GM04504 (cell line): ENCODE measurements around the gene AAK1.
"Not testable (repeated sequence)": the region's sequence is repeated elsewhere in the genome, so short reads cannot be mapped to it uniquely, and the experiment has no call there.

Source experiments
- DNase-seq: peaks from one replicate; pipeline ENCODE4 v3.0.0-alpha.2; 2012; ENCODE audit warnings: low read depth

AAK1 gene

DNA sequence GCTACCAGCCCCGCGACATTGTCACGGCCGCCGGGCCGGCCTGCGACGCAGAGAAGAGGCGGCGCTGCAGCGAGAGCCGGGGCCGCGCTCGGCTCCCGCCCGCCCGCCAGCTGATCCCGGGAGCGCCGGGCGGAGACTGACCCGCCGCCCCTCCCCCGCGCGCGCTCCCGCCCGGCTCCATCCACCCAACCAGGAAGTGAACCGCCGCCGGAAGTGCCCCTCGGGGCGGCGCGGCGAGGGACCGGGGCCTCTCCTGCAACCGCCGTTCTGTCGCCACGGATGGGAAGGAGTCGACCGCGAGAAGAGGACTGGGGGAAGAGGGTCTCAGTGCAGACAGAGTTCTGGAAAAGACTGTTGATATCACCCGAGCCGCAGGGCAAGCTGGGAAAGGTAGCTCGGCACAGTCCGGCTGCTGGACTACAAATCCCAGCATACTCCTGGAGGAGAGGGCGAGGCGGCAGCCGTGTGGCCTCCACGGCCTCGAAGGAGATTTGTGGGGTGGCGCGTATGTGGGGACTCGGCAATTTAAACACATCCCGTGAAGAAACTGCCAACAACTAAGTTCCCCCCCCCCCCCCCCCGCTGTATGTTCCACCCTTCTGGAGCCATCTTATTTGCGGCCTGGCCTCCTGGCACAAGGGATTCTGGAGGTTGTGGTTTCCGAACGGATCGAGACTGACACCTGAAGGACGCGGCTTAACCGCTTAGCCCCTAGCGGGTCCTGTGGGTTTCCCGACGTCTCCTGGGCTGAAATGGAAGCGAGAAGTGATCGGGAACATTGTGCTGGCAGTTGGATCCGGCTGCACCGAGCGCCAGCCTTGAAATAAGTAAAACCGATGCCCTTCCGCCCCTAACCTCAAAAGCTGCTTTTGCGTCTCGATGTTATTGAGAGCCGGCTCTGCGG, at the start of gene AAK1:
Gene AAK1, minus strand, starts transcription at position 138 of the 904 bp plus-strand sequence. CDS start 699 bp downstream, outside the sequence.
- peak; percentile 76 for DNase-seq

DNA sequence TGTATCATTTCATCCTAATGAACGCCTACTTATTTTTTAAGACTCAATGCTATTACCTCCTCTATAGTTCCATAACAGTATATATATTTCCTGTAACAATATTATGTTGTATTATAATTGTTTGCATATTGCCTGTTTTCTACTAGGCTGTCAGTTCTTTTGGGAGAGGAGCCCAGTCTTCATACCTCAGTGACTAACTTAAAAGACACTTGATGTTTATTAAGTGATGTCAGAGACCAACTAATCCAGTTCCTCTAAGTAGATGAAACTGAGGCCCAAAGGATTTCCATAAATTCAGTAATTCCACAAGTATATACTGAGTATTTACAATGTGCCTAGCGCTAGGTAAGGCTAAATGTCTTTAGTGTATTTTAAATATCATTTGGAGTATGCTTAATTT, 48.9 kb upstream of the AAK1 start:
- peak; percentile 46 for DNase-seq

DNA sequence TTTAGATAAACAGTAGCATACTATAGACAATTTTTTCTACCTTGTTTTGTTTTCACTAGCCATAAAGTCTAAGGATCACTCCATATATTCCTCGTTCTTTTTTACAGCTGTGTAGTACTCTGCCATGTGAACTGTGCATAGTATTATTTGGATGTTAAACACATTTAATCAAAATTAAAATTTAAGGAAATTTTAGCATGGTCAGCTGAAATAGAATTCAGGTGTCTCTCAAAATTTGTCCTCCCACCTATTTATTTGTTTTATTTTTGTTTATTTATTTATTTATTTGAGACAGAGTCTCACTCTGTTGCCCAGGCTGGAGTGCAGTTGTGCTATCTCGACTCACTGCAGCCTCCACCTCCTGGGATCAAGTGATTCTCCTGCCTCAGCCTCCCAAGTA, 46.4 kb upstream of the AAK1 start:
- no peak for DNase-seq

DNA sequence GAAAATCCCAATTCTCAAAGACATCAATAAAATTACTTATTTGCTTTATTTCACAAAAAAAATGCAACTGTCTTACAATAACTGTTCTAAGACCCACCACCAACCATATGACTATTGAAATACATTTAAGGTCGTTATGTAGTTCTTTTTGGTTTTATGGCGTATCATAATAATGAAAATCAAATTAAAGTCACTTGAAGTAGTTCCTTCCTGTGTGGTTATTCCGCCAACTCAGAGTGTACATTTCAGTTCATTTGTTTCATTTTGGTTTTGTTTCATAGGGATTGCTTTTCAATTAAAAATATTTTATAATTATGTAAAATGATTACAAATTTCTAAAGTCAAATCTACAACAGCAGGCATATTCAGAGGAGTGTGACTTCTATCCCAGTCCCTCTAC, 45.9 kb upstream of the AAK1 start:
- DNase-seq, result no peak

DNA sequence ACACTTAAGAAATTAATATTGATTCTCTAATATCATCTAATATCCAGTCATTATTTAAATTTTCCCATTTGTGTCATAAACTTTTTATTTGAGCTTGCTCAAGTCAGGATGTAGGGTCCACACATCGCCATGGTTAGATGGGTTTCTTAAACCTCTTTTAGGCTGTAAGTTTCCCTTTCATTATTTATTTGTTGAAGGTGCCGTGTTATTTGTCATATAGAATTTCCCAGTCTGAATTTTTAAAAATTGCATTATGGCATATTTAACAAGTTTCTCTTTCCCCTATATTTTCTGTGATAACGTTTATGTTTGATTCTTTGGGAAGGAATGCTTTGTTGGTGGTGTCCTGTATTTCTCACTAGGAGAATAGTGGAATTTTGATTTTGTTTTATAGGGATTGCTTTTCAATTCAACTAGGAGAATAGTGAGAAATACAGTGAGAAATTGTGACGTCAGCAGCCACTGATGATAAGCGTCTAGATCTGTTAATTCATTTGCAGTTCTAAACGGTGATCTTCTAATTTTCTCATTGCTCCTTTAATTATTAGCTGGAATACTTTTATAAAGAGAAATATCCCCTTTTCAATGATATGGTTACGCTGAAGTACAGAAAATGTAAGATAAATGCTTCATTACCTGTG, 44.6 kb upstream of the AAK1 start:
- no peak for DNase-seq

DNA sequence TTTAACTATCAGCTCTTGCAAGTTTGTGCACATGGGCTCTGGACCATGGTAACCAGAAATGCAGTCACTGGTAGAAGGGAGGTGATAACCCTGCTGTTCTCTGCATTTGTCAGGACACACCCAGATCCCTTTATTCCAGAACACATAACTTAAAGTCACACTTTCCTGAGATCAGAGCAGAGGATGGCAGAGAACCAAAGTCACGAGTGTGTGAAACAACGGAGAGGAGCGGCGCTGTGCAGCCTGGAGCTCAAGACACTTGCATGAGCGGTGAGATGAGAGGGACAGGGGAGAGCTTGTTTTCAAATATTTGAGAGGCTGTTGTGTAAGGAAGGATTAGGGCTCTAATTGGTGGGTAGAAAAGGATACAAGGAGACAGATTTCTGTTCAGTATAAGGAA, 43.3 kb upstream of the AAK1 start:
- DNase-seq, result no peak

DNA sequence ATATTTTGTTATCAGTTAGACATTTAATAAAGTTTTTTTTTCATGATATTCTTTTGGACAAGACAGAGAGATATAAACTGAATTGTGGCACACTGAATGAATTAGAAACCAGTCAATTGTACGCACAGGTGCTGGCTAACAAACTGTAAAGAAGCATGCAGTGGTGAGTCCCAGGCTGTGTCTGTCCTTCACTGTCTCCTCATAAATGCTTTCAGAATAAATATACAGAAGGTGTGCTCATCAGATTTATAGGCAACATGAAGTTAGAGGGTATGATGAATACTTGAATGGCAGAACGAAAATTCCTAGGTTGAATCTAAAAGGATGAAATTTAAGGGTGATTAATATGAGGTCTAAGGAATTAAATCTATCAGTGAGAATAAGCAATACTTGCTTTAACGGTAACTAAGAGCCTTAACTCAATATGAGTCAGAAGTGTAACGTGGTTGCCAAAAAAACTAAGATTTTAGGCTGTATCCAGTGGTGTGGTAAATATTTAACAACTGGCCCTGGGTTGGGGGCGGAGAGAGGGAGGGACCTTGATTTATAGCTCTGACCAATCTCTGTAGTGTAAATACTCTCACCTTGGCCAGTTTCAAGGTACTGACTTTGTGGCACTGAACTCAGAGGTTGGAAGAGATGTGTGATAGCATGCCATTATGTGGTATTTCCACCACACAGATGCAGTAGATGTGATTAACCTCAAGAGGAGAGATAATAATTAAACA, 41.9 kb upstream of the AAK1 start:
- DNase-seq, result no peak

DNA sequence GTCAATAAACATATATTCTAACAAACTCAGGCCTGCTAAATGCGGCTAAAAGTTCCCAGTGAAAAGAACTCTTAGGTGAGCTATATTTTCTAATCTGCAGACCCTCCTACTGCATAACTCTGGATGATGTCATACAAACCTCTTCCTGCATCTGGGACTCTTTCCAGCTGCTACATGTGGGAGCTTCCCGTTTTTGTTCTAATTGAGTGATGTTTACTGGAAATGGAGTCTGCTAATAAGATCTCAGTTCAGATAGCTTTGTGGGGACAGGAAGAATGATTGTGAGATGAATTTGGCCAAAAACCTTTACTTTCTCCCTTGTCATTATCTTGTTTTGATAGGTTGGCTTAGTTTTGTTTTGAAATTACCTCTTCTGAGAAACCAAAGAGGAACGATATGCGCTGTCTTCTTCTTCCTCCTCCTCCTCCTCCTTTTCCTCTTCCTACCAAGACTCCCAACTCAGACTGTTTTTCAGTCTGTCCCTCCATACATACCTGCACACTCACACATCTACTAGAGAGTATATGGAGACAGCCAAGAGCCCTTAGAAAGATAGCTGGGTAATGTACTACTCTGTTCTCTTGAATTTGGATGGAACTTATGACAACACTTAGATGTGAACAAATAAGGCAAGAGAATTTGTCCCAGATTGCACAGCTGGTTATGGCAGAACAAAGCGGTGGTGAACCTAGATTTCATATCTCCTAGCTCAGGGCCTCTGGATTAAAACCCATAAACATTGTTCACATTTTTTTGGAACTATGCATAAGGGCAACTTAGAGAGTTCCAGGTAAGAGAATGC, 39.8 kb upstream of the AAK1 start:
- peak; percentile 46 for DNase-seq

DNA sequence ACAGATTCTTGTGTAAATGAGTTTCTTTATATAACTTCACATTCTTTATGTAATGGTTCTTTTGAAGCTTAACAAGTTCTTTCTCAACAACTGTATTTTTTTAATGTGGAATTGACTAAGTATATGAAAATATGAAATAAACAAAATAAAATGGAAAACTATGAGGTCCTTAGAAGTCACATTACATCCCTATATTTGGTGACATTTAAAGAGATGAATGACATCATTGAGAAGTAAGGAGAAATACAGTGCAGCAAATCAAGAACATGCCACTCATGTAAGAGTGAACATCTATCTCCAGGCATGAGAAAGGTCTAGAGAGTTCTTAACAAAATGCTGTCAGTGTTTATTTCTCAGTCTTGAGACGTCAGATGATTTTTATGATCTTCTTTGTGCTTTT, 39.0 kb upstream of the AAK1 start:
- DNase-seq, result no peak

DNA sequence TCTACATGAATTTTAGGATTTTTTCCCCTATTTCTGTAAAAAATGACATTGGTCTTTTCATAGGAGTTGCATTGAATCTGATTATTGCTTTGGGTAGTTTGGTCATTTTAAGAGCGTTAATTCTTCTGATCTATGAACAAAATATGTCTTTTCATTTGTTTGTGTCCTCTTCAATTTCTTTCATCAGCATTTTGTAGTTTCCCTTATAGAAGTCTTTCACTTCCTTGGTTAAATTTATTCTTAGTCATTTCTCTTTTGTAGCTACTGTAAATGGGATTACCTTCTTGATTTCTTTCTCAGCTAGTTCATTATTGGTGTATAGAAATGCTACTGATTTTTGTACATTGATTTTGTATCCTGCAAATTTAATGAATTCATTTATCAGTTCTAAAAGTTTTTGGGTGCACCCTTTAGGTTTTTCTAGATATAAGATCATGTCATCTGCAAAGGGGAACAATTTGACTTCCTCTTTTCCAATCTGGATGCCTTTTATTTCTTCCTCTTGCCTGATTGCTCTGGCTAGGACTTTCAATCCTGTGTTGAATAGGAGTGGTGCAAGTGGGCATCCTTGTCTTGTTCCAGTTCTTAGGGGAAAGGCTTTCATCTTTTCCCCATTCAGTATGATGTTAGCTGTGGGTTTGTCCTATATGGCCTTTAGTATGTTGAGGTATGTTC, 36.6 kb upstream of the AAK1 start:
- no peak for DNase-seq

DNA sequence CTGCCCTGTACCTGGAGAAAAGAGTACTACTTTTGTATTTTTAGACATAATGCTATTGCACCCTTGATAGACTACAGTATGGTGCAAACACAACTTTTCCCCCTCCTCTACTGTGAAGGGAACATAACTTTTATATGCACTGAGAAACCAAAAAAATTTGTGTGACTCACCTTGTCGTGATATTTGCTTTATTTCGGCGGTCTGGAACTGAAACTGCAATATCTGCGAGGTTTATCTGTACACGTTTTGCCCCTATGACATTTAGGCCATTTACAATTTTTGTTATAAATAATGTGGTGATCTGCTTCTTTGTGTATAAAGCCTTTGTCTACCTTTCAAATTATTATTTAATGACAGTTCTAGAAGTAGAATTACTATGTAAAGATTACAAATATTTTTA, 34.4 kb upstream of the AAK1 start:
- no peak for DNase-seq

DNA sequence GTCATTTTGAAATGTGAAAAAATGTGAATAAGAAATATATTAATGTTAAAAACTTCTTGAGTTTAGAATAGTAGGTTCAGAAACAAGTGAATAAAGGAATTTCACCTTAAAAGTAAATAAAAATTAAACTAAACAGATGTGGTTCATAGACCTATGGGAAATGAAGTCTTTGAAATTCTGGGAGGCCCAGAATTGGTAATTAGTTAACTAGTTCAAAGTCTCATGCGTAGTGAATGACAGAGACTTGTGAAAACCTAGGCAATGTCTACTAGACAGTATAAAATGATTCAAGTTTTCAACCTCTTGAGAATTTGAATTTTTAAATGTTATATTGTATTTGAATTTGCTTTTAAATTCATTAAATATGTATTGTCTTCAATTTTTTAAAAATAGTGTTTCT, 32.6 kb upstream of the AAK1 start:
- DNase-seq, result no peak

DNA sequence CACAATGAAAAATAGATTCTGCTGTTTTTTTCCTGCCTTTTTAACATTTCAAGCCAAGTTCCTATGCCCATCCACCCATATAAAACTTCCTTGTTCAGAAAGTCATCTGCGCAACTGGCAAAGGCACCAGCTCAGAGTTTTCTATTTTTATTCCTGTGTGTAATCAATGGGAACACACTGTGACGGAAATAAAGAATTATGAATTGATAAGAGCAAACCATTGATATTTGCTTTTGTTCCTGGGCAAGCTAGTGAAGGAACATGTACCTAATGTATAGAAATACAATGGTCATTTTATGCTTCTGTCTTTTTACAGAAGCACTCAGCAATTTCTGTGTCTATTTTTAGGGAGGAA, 30.8 kb upstream of the AAK1 start:
- DNase-seq, result no peak

DNA sequence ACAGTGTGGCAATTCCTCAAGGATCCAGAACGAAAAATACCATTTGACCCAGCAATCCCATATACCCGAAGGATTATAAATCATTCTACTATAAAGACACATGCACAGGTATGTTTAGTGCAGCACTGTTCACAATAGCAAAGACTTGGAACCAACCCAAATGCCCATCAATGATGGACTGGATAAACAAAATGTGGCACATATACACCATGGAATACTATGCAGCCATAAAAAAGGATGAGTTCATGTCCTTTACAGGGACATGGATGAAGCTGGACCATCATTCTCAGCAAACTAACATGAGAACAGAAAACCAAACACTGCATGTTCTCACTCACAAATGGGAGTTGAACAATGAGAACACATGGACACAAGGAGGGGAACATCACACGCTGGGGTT, 29.6 kb upstream of the AAK1 start:
- DNase-seq, result not testable (repeated sequence)

DNA sequence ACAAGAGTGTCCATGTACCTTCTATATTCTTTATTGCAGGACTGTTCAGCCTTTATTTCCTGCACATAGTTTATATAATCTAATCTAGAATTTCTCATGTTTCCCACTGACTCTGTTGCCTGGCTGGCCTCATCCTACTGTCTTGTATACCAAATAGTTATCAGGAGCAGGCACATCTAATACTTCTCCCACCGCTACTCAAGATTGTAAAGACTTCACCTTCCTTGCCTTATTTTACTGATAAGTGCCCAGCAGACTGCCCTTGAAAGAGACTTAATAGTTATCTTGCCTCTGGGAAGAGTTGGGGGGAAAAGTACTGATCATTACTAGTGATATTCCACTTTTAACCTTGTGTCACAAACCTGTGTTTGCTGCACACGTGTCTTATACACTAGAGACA, 26.1 kb upstream of the AAK1 start:
- no peak for DNase-seq

DNA sequence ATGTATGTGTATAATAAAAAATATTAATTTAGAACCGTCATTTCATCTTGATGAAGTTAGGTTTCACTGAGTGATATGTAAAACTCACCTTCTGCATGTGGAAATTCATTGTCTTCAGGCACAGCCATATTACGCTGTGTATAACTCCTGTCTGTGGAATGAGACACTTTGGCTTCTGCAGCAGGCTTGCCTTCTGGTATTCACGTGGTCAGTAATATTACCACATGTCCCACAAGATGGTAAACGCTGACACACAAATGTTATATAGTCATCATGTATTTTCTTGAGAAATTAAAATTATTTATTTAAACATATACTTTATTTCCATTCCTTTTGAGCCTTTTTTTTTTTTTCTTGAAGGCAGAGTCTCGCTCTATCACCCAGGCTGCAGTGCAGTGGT, 25.1 kb upstream of the AAK1 start:
- DNase-seq, result no peak

DNA sequence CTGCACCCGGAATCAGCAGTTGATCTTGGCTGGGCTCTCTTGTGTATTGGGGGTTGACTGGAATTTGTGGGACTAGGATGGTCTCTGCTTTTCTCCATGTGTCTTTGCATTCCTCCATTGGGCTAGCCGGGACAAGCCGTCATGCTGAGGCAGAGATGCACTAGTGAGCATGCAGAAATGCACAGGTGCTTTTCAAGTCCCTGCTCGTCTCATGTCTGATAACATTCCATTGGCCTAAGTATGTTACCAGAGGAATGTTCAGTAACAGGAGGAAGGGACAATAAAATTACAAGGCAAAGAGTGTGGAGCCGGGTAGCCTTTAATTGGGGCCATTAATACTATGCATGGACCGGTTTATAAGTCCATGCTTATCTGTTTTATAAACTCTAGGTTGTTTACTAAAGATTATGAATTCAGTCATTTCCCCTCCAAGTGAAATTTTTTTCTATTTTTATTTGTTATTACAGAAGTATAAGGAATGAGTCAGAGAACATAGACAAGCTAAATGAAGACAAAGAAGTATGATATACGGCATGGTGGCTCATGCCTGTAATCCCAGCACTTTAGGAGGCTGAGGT, 24.4 kb upstream of the AAK1 start:
- DNase-seq, result no peak

DNA sequence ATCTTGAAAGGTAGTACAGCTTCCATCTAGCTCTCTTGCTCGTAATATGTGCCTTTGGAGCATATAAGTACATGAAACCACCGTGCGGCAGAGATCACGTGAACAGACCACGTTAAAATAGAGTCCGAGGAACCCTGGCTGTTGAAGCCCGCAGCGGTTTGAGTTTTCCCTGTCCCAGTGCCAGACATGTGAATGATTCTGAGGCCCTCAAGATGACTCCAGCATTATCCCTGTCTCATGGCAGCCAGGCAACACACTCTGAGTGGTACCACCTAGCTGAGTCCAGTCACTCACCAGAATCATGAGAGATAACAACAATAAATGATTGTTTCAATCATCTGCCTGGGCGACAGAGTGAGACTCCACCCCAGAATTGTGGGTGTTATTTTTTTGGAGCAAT, 21.6 kb upstream of the AAK1 start:
- no peak for DNase-seq

DNA sequence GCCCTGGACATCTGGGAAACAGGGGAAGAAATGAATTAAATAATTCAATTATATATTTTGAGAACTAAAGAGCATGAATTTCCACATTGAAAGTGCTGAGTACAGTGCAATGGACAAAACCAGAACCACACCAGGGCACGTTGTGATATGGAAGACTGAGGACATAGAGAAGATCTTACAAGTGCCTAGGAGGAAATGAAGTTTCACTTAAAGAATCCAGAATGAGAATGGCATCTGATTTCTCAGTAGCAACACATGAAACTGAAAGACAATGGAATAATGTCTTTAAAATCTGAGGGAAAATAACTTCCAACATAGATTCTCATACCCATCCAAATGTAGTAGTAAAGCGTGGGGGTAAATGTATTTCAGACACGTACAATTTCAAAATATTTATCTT, 20.3 kb upstream of the AAK1 start:
- no peak for DNase-seq

DNA sequence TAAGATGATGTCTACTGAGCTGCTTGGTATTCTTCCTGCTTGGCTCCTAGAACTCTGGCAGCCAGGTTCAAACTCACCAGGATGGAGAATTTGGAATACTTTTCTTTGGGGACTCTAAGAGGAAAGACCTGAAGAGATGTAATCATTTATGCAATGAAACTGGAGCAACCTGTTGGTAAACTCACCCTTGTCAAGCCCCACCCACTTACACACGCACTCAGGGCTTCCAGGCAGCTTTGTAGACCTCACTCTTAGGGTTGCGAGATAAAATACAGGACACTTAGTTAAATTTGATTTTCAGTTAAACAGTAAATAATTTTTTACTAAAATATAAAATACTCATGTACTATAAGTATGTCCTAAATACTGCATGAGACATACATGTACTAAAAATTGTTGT, 19.0 kb upstream of the AAK1 start:
- not testable (repeated sequence) for DNase-seq

DNA sequence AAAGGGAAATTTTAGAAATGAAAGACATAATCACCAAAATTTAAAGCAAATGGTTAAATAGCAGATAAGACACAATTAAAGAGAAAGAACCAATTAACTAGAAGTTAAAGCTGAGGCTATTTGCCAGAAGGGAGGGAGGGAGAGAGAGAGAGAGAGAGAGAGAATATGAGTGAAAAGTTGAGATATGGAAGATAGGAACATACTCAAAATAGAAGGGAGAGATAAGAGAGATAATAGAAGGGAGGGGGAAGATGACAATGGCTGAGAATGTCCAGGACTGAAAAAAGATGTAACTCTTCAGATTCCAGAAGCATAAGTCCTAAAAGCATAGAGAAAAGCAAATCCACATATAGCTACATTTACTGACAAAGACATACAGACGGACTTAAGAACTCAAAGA, 17.1 kb upstream of the AAK1 start:
- no peak for DNase-seq
